GM12878 (cell line): ENCODE data around the gene RB1.

Experiments
- CHD2 ChIP-seq: IDR thresholded peaks from 2 replicates; pipeline ENCODE4 v1.6.1; 2011; ENCODE audit warnings: low read depth, low read length, improper control_type of control experiment, borderline replicate concordance
- CTCF ChIP-seq, 3 experiments: IDR thresholded peaks in 2 of 3; conservative IDR thresholded peaks in 1 of 3; 2 replicates each; pipeline ENCODE4 v1.5.1; 2011; ENCODE audit warnings: low read depth in 3 of 3, low read length in 3 of 3, mild to moderate bottlenecking in 3 of 3, control low read depth in 2 of 3, moderate library complexity in 2 of 3, inconsistent platforms in 1 of 3, mixed read lengths in 1 of 3; ENCODE audit not compliant: control insufficient read depth in 2 of 3, insufficient read depth in 1 of 3; ENCODE audit errors: extremely low read depth in 1 of 3
- MAX ChIP-seq: IDR thresholded peaks from 2 replicates; pipeline ENCODE4 v1.6.1; 2012; ENCODE audit warnings: low read depth, low read length, improper control_type of control experiment
- RCOR1 ChIP-seq: conservative IDR thresholded peaks from 2 replicates; pipeline ENCODE4 v1.6.1; 2012; ENCODE audit warnings: low read depth, low read length, improper control_type of control experiment
- TAF1 ChIP-seq: IDR thresholded peaks from 2 replicates; pipeline ENCODE4 v1.6.1; 2011; ENCODE audit warnings: mild to moderate bottlenecking, low read depth, low read length, borderline replicate concordance
- USF2 ChIP-seq: IDR thresholded peaks from 2 replicates; pipeline ENCODE4 v1.6.1; 2011; ENCODE audit warnings: low read depth, low read length, improper control_type of control experiment, borderline replicate concordance

GRCh38 chr13:48291730-48292129 lies 11.8 kb upstream of the RB1 start:
- no peak for TF ChIP-seq CTCF (IDR thresholded peaks at IDR 0.05 in 2 of 3, conservative IDR thresholded peaks at IDR 0.05 in 1 of 3; ENCODE audit: control insufficient read depth in 2 of 3, extremely low read depth in 1 of 3, insufficient read depth in 1 of 3, low read depth in 3 of 3, low read length in 3 of 3)
- TF ChIP-seq USF2 = no peak
- TF ChIP-seq CHD2 = no peak
- no peak for TF ChIP-seq TAF1
- no peak for TF ChIP-seq RCOR1
- no peak for TF ChIP-seq MAX
